ENCODE results near the gene FXYD4.
A peak's percentile ranks its signal among the peaks of the same experiment; 100 is the strongest.
"Not testable (repeated sequence)": the region's sequence is repeated elsewhere in the genome, so short reads cannot be mapped to it uniquely, and the experiment has no call there.

Gene FXYD4, protein sequence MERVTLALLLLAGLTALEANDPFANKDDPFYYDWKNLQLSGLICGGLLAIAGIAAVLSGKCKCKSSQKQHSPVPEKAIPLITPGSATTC

DNA sequence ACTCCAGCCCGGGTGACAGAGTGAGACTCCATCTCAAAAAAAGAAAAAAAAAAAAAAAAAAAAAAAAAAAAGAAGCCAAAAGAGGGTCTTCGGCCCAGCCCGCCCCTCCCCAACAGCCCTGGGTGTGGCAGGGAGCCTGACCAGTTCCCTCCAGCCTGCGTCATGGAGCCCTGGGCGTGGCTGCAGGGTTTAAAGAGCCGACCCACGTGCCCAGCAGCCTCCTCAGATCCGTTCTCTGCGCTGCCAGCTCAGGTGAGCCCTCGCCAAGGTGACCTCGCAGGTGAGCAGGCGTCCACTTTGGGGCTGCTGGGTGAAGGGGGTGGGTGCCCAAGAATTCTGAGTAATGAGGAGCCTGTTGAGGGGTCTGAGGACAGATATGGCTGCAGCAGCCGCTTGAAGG, at the start of gene FXYD4:
TSS of gene FXYD4 (plus strand) at position 219 of the 400 bp plus-strand sequence. CDS start 2,111 bp downstream, outside the sequence.
- no peak for DNase-seq

DNA sequence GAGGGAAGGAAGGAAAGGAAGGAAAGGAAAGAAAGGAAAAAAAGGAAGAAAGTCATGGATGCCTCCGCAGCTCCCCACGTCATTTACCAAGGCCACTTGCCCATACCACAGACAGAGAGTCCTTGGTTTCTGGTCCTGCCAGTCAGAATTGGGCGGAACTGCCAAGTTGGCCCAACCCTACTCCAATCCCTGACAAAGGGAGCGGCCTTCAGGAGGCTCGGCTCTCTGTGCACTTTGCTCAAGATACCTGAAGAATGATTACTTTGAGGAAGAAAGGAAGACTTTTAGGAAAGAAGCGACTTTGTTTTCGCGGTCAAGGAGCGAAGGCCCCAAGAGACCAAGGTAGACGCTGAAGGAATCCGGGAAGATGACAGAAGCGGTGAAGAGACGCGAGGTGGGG, 49.1 kb upstream of the FXYD4 start:
- peak in 23 of 56 donors; percentile 3 to 59 (median 30) for DNase-seq

DNA sequence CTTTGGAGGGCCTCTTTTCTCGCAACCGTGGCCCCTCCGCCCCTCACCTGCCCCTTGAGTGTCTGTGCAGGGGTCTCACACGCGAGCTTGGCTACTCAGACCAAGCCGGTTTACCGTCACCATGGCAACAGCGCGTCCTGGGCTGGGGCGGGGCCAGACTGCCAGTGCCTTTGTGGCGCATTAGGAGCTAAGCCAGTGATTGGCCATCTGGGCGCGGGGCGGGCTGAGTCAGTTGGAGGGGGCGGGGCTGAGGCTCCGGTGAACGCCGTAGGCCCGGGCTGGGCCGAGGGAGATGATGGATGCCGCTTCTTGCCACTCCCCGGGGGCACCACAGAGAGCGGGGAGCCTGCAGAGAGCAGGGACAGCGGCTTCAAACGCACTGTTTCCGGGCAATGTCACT, 48.7 kb upstream of the FXYD4 start:
- peak; percentile 26 to 98 (median 90) for DNase-seq

DNA sequence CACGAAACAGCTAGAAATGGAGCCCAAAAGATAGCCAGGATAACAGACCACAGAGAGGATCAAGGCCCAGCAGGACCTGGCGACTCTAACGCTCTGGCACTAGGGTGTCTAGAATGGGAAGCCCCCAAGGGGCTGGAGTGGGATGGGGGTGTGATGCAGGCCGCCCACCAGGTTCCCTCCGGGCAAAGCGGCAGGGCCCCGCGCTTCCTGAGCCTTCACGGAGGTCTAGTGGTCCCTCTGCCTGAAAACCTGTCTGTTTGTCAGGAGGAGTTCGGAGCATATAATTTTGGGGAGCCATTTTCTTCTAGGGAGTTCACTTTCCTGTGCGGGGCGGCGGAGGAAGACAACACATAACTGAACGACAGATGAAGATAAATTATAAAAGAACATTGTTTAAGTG, 48.2 kb upstream of the FXYD4 start:
- peak in 1 of 56 donors; percentile 50 for DNase-seq

DNA sequence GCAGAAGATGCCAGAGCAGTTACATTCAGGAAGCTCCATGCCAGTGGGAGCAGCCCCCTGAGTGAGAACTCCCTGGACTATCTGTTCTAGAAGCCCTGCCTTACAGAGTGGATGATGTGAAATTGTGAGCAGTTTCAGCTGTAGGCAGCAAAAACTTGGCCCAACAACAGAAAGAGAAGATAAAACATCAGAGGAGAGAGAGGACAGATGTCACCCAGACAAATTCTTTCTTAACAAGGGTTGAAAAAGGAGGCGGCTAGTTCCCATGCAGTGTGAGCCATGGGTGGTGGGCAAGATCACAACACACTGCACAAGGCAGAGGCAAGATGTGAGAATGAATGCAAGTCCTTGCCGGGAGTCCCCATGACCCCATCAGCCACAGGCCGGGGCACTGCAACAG, 46.6 kb upstream of the FXYD4 start:
- DNase-seq: no peak

DNA sequence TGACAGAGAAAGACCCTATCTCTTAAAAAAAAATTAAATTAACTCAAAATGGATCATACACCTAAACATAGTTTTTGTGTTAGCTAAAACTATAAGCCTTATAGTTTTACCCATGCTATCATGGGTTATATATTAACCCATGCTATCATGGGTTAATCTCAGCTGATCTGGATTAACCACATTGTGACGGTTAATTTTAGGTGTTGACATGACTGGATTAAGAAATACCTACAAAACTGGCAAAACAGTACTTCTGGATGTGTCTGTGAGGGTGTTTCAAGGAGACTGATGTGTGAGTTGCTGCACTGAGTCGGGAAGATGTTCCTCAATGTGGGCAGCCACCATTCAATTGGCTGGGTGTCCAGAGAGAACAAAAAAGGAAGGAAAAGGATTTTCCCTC, 44.3 kb upstream of the FXYD4 start:
- DNase-seq: no peak

DNA sequence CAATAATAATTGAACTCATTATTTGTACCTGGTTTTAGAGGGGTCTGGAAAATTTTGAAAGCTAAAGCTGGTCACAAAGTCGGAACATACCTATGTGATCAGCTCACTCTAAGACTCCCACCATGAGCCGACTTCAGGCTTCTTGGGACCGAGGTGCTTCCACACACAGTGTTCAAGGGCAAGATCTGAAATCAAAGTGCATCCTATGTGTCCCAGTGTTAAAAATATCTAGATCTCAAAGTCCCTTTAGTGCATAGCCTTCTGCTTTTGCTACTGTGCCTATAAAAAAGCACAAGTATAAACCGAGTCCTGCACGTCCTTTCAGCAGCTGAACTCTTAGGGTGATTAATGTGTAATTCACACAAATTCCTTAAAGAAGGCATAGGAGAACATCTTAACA, 43.5 kb upstream of the FXYD4 start:
- no peak for DNase-seq

DNA sequence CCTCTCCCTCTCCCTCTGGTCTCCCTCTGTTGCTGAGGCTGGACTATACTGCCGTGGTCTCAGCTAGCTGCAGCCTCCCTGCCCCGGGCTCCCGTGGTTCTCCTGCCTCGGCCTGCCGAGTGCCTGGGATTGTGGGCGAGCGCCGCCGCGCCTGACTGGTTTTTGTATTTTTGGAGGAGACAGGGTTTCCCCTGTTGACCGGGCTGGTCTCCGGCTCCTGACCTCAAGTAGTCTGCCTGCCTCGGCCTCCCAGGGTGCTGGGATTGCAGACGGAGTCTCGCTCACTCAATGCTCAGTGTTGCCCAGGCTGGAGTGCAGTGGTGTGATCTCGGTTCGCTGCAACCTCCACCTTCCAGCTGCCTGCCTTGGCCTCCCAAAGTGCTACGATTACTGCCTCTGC, 42.6 kb upstream of the FXYD4 start:
- not testable (repeated sequence) for DNase-seq

DNA sequence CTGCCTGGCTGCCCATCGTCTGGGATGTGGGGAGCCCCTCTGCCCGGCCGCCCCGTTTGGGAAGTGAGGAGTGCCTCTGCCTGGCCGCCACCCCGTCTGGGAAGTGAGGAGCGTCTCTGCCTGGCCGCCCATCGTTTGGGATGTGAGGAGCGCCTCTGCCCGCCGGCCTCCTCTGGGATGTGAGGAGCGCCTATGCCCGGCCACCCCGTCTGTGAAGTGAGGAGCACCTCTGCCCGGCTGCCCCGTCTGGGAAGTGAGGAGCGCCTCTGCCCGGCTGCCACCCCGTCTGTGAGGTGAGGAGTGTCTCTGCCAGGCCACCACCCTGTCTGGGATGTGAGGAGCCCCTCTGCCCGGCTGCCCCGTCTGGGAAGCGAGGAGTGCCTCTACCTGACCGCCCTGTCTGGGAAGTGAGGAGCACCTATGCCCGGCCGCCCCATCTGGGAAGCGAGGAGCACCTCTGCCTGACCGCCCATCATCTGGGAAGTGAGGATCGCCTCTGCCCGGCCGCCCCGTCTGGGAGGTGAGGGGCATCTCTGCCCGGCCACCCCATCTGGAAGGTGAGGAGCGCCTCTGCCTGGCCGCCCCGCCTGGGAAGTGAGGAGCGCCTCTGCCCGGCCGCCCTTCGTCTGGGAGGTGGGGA, 42.1 kb upstream of the FXYD4 start:
- DNase-seq: not testable (repeated sequence)

DNA sequence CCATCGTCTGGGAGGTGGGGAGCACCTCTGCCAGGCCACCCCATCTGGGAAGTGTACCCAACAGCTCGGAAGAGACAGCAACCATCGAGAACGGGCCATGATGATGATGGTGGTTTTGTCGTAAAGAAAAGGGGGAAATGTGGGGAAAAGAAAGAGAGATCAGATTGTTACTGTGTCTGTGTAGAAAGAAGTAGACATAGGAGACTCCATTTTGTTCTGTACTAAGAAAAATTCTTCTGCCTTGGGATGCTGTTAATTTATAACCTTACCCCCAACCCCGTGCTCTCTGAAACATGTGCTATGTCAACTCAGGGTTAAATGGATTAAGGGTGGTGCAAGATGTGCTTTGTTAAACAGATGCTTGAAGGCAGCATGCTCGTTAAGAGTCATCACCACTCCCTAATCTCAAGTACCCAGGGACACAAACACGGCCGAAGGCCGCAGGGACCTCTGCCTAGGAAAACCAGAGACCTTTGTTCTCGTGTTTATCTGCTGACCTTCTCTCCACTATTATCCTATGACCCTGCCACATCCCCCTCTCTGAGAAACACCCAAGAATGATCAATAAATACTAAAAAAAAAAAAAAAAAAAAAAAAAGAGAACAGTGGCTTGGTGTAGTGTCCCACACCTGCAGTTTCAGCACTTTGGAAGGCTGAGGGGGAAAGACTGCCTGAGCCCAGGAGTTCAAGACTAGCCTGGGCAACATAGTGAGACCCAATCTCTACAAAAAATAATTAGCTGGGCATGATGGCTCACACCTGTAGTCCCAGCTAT, 41.2 kb upstream of the FXYD4 start:
- DNase-seq: not testable (repeated sequence)

DNA sequence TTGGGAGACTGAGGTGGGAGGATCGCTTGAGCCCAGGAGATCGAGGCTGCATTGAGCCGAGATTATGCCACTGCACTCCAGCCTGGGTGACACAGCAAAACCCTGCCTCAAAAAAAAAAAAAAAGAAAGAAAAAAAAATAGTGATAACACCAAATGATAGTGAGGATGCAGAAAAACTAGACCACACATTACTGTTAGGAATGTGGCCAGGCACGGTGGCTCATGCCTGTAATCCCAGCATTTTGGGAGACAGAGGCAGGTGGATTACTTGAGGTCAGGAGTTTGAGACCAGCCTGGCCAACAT, 40.7 kb upstream of the FXYD4 start:
- not testable (repeated sequence) for DNase-seq

DNA sequence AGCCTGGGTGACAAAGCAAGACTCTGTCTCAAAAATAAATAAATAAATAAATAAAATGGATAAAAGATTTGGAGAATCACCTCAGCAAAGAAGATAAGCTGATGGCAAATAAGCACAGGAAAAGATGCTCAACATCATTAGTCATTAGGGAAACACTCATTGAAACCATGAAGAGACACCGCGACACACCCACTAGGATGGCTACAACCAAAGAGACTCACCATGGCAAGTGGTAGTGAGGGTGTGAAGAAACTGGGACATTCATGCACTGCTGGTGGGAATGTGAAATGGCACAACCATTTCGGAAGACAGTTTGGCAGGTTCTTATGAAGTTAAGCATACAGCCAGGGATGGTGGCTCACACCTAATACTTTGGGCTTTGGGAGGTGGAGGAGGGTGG, 37.8 kb upstream of the FXYD4 start:
- no peak for DNase-seq

DNA sequence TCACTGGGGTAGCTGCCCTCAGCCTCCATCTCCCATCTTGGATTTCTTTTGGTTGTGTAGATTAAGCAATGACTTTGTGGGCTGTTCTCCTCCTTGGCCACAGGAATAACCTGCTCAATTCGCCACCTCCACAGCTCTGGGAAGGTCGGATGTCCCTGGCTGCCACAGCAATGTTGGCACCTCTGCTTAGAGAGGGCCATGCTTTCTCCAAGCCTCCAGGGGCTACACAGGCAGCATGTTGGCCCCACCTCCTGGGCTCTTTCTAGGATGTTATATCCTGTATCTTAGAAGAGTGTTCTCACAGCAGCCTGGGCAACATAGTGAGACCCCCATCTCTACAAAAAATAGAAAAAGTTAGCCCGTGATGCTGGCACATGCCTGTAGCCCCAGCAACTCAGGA, 35.4 kb upstream of the FXYD4 start:
- DNase-seq: no peak

DNA sequence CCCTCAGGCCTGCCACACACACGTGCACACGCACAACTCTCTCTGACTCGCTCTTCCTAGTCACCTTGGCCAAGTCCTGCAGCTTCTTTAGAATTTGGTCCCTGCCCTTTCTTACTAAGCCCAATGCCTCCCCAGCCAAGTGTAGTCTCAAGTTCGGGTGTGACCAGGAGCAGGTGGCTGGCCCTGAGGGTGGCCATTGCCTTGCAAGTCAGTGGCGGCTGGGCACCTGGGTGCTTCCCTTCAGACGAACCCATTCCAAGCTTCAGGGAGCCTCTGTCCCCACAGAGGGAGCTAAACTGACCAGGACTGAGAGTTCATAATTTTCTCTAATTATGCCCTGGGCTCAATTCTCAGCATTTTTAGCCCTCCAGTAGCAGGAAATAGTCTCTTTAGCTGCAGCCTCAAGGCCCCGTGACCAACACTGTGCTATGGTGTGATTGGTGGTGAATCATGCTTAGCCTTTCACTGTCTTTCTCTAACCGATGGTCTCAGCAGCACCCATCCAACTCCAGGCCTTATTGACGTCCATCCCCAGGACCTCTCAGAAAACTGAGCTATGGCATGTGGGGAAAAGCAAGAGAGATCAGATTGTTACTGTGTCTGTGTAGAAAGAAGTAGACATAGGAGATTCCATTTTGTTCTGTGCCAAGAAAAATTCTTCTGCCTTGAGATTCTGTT, 34.7 kb upstream of the FXYD4 start:
- no peak for DNase-seq

DNA sequence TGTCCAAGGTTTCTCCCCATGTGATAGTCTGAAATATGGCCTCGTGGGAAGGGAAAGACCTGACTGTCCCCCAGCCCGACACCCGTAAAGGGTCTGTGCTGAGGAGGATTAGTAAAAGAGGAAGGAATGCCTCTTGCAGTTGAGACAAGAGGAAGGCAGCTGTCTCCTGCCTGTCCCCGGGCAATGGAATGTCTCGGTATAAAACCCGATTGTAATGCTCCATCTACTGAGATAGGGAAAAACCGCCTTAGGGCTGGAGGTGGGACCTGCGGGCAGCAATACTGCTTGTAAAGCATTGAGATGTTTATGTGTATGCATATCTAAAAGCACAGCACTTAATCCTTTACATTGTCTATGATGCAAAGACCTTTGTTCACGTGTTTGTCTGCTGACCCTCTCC, 33.9 kb upstream of the FXYD4 start:
- not testable (repeated sequence) for DNase-seq

DNA sequence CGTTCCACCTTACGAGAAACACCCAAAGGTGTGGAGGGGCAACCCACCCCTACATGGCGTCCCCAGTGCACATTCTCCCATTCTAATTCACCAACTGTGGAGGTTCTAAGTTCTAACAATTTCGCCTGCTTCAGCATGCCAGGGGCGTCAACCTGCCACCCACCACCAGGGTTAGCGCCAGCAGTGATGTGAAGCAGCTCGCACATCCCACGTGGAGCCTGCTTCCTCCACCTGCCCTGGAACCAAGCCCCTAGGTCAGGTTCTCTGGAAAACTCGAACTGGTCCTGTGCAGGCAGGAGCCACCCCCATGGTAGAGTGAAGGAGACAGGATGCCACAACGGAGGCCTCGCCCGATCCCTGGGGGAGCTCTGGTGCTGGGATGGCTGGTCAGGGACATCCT, 33.3 kb upstream of the FXYD4 start:
- no peak for DNase-seq

DNA sequence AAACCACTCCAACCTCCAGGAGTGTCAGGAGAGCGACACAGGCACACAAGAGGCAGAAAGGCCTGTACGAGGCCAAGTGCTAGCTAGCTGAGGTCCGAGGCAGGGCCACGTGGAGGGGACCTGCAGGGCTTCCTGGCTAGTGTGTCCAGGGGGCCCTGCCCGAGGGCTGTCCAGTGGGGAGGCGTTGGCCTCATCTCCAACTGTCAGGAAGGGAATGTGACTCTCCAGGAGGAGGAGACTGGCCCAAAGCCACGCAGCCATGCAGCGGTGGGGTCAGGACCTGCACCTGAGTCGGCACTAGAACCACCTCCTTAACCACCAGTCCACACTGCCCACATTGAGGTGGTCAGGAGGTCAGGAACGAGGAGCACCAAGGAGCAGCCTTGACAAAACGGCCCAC, 32.3 kb upstream of the FXYD4 start:
- DNase-seq: no peak

DNA sequence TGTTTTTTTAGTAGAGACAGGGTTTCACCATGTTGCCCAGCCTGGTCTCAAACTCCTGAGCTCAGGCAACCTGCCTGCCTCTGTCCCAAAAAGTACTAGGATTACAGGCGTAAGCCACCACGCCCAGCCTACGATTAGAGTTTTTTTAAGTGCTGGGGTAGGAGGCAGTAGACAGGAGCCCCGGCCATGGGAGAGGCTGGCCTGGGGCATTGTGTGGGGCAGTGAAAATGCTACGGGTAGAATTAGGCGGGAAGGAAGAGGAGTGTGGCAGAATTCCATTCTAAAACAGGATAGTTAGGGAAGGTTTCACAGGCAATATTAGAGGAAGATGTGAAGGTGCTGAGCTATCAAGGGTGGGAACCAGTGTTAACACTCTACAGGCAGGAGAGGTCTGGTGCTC, 31.3 kb upstream of the FXYD4 start:
- no peak for DNase-seq

DNA sequence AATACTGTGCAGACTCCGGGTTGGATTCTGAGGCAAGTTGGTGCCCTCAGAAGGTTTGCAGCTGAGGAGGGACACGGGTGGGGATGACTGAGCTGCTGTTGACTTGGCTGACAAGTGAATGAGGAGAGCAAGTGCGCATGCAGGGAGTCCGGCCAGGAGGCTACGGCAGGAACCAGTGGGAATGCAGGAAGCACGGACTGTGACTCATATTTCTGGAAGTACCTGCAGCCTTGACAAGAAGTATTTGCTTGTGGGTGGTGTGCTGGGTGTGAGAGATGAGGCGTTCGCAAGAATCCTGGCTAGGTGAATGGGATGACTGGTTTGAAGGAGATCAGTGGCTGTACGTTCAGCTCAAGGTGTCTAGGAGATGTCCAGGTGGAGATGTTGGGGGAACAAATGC, 30.8 kb upstream of the FXYD4 start:
- no peak for DNase-seq

DNA sequence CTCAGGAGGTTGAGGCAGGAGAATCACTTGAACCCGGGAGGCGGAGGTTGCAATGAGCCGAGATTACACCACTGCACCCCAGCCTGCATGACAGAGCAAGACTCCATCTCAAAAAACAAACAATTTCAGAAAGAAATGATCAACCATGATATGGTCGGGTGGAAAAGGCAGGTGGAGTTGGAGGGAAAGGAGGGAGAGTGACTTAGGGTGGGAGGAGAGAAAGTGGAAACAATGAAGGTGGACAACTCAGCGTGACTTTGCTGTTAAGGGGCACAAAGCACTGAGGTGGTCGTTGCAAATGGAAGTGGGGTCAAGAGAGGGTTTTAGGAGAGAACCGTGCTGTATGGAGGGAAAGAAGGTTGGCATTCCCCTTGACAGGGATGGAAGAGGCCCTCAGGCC, 30.0 kb upstream of the FXYD4 start:
- no peak for DNase-seq

DNA sequence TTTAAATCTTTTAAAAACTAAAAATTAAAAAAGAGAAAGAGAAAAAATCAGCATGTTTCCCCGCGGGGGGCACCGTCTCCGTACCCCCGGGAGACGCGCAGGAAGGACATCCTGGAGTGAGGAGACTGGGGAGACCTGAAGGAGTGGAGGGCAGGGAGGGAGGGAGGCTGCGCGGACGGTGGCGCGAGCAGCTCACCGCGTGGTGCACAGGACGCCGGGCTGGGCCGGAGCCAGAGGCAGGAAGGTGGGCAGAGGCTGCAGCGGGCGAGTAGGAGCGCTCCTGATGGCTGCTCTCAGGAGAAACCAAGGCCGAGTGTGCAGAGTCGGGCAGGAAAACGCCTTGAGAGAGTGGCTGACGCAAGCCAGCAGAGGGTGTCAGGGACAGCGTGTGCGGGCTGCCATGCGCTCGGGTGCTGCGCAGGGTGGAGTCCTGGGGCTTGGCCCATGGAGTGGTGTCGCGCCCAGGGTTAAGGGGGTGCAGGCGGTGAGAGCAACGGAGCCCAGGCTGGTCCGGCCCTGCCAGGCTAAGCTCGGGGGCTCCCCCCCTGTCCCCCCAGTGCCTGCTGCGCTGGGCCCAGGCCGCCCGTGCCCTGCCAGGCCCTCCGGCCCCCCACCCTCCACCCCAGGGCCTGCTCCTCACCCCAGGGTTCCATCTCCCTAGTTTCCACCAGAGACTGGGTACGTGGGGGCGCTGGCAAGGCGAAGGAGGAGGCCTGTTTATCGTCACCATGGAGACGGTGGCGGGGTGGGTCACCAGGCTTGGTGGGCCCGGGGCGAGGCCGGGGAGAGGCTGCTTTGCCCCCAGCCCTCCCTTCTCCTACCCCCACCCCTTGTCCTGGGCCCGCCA, 28.9 kb upstream of the FXYD4 start:
- no peak for DNase-seq

DNA sequence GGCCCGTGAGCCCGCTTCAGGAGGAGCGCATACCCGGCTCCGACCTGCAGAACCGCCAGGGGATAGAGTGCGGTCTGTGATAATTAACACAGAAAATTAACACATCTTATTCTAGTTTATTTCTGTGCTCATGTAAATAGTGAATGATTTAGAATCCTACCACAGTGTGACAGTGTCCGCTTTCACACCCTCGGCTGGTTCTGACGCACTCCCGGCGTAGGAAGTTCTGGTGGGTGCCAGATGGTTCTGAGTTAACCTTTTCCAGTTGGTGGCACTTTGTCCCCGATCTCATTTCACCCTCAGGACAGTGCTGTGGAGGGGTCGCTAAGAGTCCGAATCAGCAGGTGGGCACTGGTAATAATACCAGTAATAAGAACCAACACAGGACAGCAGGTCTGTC, 28.3 kb upstream of the FXYD4 start:
- DNase-seq: peak in 1 of 56 donors; percentile 14
